Measurements from ENCODE around the gene SETD1A.

SETD1A gene

GRCh38 chr16:30965436-30965835, 7.9 kb downstream of the SETD1A start:
- no peak for TF ChIP-seq JUND (IDR thresholded peaks at IDR 0.05; ENCODE audit: low read depth)
- in situ Hi-C loops (cut with HindIII; ENCODE audit: low pct_unique_long_range_greater_than_20kb, low sequenced_read_pairs): no loop called here
- DNase-seq (ENCODE audit: low read depth in 1 of 2, low spot score in 1 of 2): no peak

GRCh38 chr16:30966033-30966619, 8.6 kb downstream of the SETD1A start:
- in situ Hi-C loops (cut with HindIII; ENCODE audit: low pct_unique_long_range_greater_than_20kb, low sequenced_read_pairs): no loop called here

GRCh38 chr16:30967795-30968194, 10.2 kb downstream of the SETD1A start:
- TF ChIP-seq JUND (IDR thresholded peaks at IDR 0.05; ENCODE audit: low read depth): no peak
- in situ Hi-C loops (cut with HindIII; ENCODE audit: low pct_unique_long_range_greater_than_20kb, low sequenced_read_pairs): no loop called here
- DNase-seq (ENCODE audit: low read depth in 1 of 2, low spot score in 1 of 2): no peak

More at GRCh38 chr16:30966033-30966619, 8.6 kb downstream of the SETD1A start:
- no peak for DNase-seq (ENCODE audit: low read depth in 1 of 2, low spot score in 1 of 2)
- TF ChIP-seq JUND (IDR thresholded peaks at IDR 0.05; ENCODE audit: low read depth): no peak

GRCh38 chr16:30969246-30969842, 11.8 kb downstream of the SETD1A start:
- no peak for DNase-seq (ENCODE audit: low read depth in 1 of 2, low spot score in 1 of 2)
- in situ Hi-C loops (cut with HindIII; ENCODE audit: low pct_unique_long_range_greater_than_20kb, low sequenced_read_pairs): no loop called here
- no peak for TF ChIP-seq JUND (IDR thresholded peaks at IDR 0.05; ENCODE audit: low read depth)

GRCh38 chr16:30971298-30971697, 13.7 kb downstream of the SETD1A start:
- no peak for TF ChIP-seq JUND (IDR thresholded peaks at IDR 0.05; ENCODE audit: low read depth)
- no peak for DNase-seq (ENCODE audit: low read depth in 1 of 2, low spot score in 1 of 2)
- in situ Hi-C loops (cut with HindIII; ENCODE audit: low pct_unique_long_range_greater_than_20kb, low sequenced_read_pairs): no loop called here

GRCh38 chr16:30972872-30973271, 15.3 kb downstream of the SETD1A start:
- DNase-seq (ENCODE audit: low read depth in 1 of 2, low spot score in 1 of 2): no peak
- no peak for TF ChIP-seq JUND (IDR thresholded peaks at IDR 0.05; ENCODE audit: low read depth)
- in situ Hi-C loops (cut with HindIII; ENCODE audit: low pct_unique_long_range_greater_than_20kb, low sequenced_read_pairs): no loop called here

GRCh38 chr16:30974348-30974747, 16.8 kb downstream of the SETD1A start:
- in situ Hi-C loops (cut with HindIII; ENCODE audit: low pct_unique_long_range_greater_than_20kb, low sequenced_read_pairs): no loop called here
- no peak for DNase-seq (ENCODE audit: low read depth in 1 of 2, low spot score in 1 of 2)
- no peak for TF ChIP-seq JUND (IDR thresholded peaks at IDR 0.05; ENCODE audit: low read depth)

- in situ Hi-C loops (cut with HindIII; ENCODE audit: low pct_unique_long_range_greater_than_20kb, low sequenced_read_pairs): no loop called here
- no peak for DNase-seq (ENCODE audit: low read depth in 1 of 2, low spot score in 1 of 2)
- TF ChIP-seq JUND (IDR thresholded peaks at IDR 0.05; ENCODE audit: low read depth): no peak
These were observed 18.9 kb downstream of the SETD1A start for GRCh38 chr16:30976486-30976885.

GRCh38 chr16:30977502-30977901, 19.9 kb downstream of the SETD1A start:
- no peak for DNase-seq (ENCODE audit: low read depth in 1 of 2, low spot score in 1 of 2)
- in situ Hi-C loops (cut with HindIII; ENCODE audit: low pct_unique_long_range_greater_than_20kb, low sequenced_read_pairs): no loop called here
- no peak for TF ChIP-seq JUND (IDR thresholded peaks at IDR 0.05; ENCODE audit: low read depth)

GRCh38 chr16:30979170-30980022, 21.8 kb downstream of the SETD1A start:
- TF ChIP-seq JUND (IDR thresholded peaks at IDR 0.05; ENCODE audit: low read depth): no peak
- in situ Hi-C loops (cut with HindIII; ENCODE audit: low pct_unique_long_range_greater_than_20kb, low sequenced_read_pairs): no loop called here
- DNase-seq (ENCODE audit: low read depth in 1 of 2, low spot score in 1 of 2): no peak

- in situ Hi-C loops (cut with HindIII; ENCODE audit: low pct_unique_long_range_greater_than_20kb, low sequenced_read_pairs): no loop called here
These were observed 22.4 kb downstream of the SETD1A start for GRCh38 chr16:30980023-30980371.

GRCh38 chr16:30980434-30980833, 22.9 kb downstream of the SETD1A start:
- no peak for DNase-seq (ENCODE audit: low read depth in 1 of 2, low spot score in 1 of 2)
- no peak for TF ChIP-seq JUND (IDR thresholded peaks at IDR 0.05; ENCODE audit: low read depth)
- in situ Hi-C loops (cut with HindIII; ENCODE audit: low pct_unique_long_range_greater_than_20kb, low sequenced_read_pairs): no loop called here

More at GRCh38 chr16:30980023-30980371, 22.4 kb downstream of the SETD1A start:
- DNase-seq (ENCODE audit: low read depth in 1 of 2, low spot score in 1 of 2): no peak
- no peak for TF ChIP-seq JUND (IDR thresholded peaks at IDR 0.05; ENCODE audit: low read depth)

GRCh38 chr16:30980959-30981358, 23.4 kb downstream of the SETD1A start:
- no peak for DNase-seq (ENCODE audit: low read depth in 1 of 2, low spot score in 1 of 2)
- in situ Hi-C loops (cut with HindIII; ENCODE audit: low pct_unique_long_range_greater_than_20kb, low sequenced_read_pairs): no loop called here
- no peak for TF ChIP-seq JUND (IDR thresholded peaks at IDR 0.05; ENCODE audit: low read depth)

All from T47D (cell line).